Lung (tissue), 12 donors: ENCODE data around the gene PLEKHA1. TPM values are rescaled to one million over a fixed set of nuclear protein-coding genes. Genes with fewer than 3 reads are reported as not detected.

ENCODE experiments used
- ATAC-seq: fragments of 200-7000 bp; cut with Tn5 transposase; one replicate; pipeline ENCODE4 v1.9.1; 2020; ENCODE audit warnings: moderate number of reproducible peaks; ENCODE audit not compliant: insufficient read depth, low FRiP score
- DNase-seq, 3 donors: peaks; one replicate each; pipeline ENCODE4 v3.0.0-alpha.2; 2013 to 2017
- H3K27ac ChIP-seq, 2 donors: one replicate each; pipeline ENCODE4 v1.5.1; 2013; ENCODE audit warnings: mild to moderate bottlenecking in 2 of 2, moderate library complexity in 2 of 2, control low read depth in 1 of 2, inconsistent platforms in 1 of 2, low read depth in 1 of 2, low read length in 1 of 2
- H3K27me3 ChIP-seq, 3 donors: one replicate each; pipeline ENCODE4 v1.5.1; 2013; ENCODE audit warnings: low read length in 2 of 3; ENCODE audit not compliant: control insufficient read depth in 3 of 3, insufficient read depth in 3 of 3
- H3K36me3 ChIP-seq, 4 donors: one replicate each; pipeline ENCODE4 v1.5.1; 2013; ENCODE audit warnings: low read length in 4 of 4, mild to moderate bottlenecking in 1 of 4, moderate library complexity in 1 of 4; ENCODE audit not compliant: control insufficient read depth in 4 of 4, insufficient read depth in 4 of 4
- H3K4me1 ChIP-seq, 5 donors: one replicate each; pipeline ENCODE4 v1.5.1; 2013; ENCODE audit warnings: low read length in 5 of 5, mild to moderate bottlenecking in 2 of 5, moderate library complexity in 1 of 5; ENCODE audit not compliant: control insufficient read depth in 5 of 5, insufficient read depth in 5 of 5
- H3K4me3 ChIP-seq: one replicate; pipeline ENCODE4 v1.5.1; 2013; ENCODE audit warnings: mild to moderate bottlenecking, control low read depth, moderate library complexity
- H3K9ac ChIP-seq, 2 donors: one replicate each; pipeline ENCODE4 v1.5.1; 2013; ENCODE audit warnings: low read length in 2 of 2, control low read depth in 1 of 2; ENCODE audit not compliant: insufficient read depth in 1 of 2
- H3K9me3 ChIP-seq, 4 donors: one replicate each; pipeline ENCODE4 v1.5.1; 2013; ENCODE audit warnings: low read length in 3 of 4, mild to moderate bottlenecking in 1 of 4, moderate library complexity in 1 of 4; ENCODE audit not compliant: control insufficient read depth in 4 of 4, insufficient read depth in 3 of 4
- WGBS, 2 donors: extraction: QIAGEN DNeasy Blood & Tissue Kit; methylation state at CpG; one replicate each; pipeline ENCODE4 v1.1.7; 2013; 5-methylcytosine and 5-hydroxymethylcytosine counted together
- polyA plus RNA-seq, 2 donors: library from polyadenylated mRNA; stranded (reverse); fragments of 200-250 nt; gene quantifications; one replicate each; pipeline ENCODE4 v1.2.1, GENCODE V29; 2013
- total RNA-seq, 2 donors: library from RNA; depleted of rRNA in 1 of 2; stranded (reverse); fragments of >200 nt in 1 of 2; gene quantifications; one replicate each; pipeline ENCODE4 v1.2.1, GENCODE V29; 2014 to 2021
- TF ChIP-seq, protein P1 (sequence below): IDR thresholded peaks from 2 replicates; pipeline ENCODE4 v1.5.1; 2012; ENCODE audit warnings: mild to moderate bottlenecking; ENCODE audit errors: control extremely low read depth, extremely low read depth
- donor health status: control.
- donor health status: control.
- donor health status: Bipolar disorder and iron deficiency.
- donor health status: healthy.
- donor health status: DM: yes; HTN: yes; CAD: no.

PLEKHA1 gene
- total and polyA plus RNA-seq, 4 donors, result 18.9 to 73.2 (median 28.2) TPM

DNA sequence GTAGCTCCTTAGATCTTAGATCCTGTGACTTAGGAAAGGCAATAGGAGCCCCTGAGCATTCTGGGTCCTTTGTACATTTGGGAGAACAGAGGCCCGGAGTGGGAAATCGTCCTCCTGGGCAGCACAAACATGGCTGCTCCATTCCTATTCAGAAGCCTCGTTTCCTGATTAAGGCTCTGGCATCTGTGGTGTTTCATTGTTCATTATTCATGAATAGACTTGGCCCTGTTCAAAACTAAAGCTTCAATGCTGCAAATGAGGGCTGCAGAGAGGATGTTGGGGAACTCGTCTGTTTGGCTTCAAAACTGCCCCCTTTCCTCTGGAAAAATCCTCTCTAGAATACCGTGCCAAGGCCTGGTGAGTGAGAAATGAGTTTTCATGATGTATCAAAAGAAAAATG is 83.4 kb downstream of the PLEKHA1 start:
- WGBS, 2 donors, result 67 to 68% methylated on average over 5 of the region's 5 CpGs
- H3K27me3 ChIP-seq, result peaks cover 0 to 26% (median 15%) of the 10 kb centered on the region in 3 donors
- no peaks in the 10 kb centered on the region for H3K9me3 ChIP-seq
- no peaks in the 10 kb centered on the region for H3K36me3 ChIP-seq
- no peak overlapping the region for H3K4me3 ChIP-seq
- no peak overlapping the region for H3K27ac ChIP-seq
- DNase-seq (no peak), ATAC-seq (no peak)
- H3K9ac ChIP-seq, result no peak overlapping the region
- TF ChIP-seq, protein P1, sequence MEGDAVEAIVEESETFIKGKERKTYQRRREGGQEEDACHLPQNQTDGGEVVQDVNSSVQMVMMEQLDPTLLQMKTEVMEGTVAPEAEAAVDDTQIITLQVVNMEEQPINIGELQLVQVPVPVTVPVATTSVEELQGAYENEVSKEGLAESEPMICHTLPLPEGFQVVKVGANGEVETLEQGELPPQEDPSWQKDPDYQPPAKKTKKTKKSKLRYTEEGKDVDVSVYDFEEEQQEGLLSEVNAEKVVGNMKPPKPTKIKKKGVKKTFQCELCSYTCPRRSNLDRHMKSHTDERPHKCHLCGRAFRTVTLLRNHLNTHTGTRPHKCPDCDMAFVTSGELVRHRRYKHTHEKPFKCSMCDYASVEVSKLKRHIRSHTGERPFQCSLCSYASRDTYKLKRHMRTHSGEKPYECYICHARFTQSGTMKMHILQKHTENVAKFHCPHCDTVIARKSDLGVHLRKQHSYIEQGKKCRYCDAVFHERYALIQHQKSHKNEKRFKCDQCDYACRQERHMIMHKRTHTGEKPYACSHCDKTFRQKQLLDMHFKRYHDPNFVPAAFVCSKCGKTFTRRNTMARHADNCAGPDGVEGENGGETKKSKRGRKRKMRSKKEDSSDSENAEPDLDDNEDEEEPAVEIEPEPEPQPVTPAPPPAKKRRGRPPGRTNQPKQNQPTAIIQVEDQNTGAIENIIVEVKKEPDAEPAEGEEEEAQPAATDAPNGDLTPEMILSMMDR, result no peak
- H3K4me1 ChIP-seq, result peaks cover 0 to 14% (median 3%) of the 10 kb centered on the region in 5 donors

DNA sequence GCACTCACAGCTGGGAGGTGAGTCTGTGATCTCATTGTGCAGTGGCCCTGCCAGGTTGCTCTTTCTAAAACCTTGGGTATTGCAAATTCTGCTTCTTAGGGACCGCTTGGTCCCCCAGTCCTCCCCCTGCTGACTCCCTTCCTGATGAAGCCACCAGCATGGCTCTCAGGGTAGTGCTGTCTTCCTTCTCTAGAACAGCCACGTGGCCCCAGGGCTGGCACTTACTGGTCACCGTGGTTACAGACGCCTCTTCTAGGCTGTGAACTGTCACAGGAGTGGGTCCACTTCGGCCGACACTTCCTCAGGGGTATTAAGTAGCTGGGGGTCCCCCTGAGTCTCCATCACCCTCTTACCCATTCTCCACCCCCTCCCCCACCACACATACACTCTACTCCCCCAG is 84.2 kb downstream of the PLEKHA1 start:
- H3K4me3 ChIP-seq, result no peak overlapping the region
- 60 to 69% methylated on average over 6 of the region's 6 CpGs for WGBS, 2 donors
- peaks cover 0 to 19% (median 5%) of the 10 kb centered on the region in 5 donors for H3K4me1 ChIP-seq
- peaks cover 0 to 31% (median 19%) of the 10 kb centered on the region in 3 donors for H3K27me3 ChIP-seq
- no peak overlapping the region for H3K9ac ChIP-seq
- ATAC-seq (no peak), DNase-seq (no peak)
- TF ChIP-seq, protein P1, result no peak
- H3K36me3 ChIP-seq, result no peaks in the 10 kb centered on the region
- no peaks in the 10 kb centered on the region for H3K9me3 ChIP-seq
- H3K27ac ChIP-seq, result no peak overlapping the region

DNA sequence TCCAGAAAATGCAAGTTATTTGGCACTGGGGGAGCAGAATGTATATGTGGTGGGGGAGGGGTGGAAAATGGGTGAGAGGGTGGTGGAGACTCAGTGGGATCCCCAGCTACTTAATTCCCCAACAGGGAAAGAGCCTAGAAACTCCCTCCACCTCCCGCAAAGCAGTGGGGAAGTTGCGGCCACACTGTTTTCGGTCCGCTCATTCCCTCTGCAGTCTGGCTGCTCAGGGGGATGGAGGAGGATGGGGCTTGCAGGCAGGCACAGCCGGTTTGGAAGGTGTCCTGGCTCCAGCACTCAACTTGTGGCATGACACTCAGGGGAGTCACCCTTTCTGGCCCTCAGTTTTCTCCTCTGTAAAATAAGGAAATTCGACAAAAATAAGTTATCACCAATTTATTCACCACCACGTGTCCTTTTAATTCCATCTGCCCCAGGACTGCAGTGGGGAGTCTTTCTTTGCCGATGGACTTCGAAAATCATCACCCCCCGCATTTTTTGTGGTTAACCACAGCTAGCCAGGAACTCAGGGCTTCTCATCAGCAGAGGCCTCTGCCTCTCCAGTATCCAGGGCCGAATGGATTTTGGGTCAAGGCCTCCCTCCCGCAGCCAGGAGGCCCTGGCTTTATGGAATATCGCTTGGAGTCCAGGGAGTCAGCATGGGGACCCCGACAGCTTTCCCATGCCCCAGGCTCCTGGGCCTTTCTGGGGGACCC is 85.2 kb downstream of the PLEKHA1 start:
- peaks cover 0 to 37% (median 21%) of the 10 kb centered on the region in 3 donors for H3K27me3 ChIP-seq
- WGBS, 2 donors, result 60 to 73% methylated on average over 14 of the region's 14 CpGs
- no peak for ATAC-seq

More for the DNA sequence above, 85.2 kb downstream of the PLEKHA1 start:
- Histone ChIP-seq H3K4me1 (peaks cover 0 to 29% (median 6%) of the 10 kb centered on the region in 5 donors), H3K27ac (no peak overlapping the region), H3K9ac (no peak overlapping the region), H3K4me3 (no peak overlapping the region), H3K36me3 (no peaks in the 10 kb centered on the region), H3K9me3 (no peaks in the 10 kb centered on the region)
- TF ChIP-seq, protein P1, result no peak
- no peak for DNase-seq
